Caco-2 (cell line): ENCODE measurements around the gene ABCB4. TPM values are rescaled to one million over a fixed set of nuclear protein-coding genes. Genes with fewer than 3 reads are reported as not detected.

ENCODE experiments used
- BruUV-seq: library from RNA; stranded (reverse); fragments of 400-500 nt; replicated peaks from 2 replicates; lab custom pipeline; 2021; lab: Mats Ljungman, UMichigan
- CTCF ChIA-PET: fragments of 300-600 bp; sonication (Branson Sonifier 250); formaldehyde crosslinking; loops from one replicate; lab custom pipeline; 2022; ENCODE audit warnings: antibody characterized with exemption; lab: Charles Lee
- POLR2A ChIA-PET: fragments of 300-600 bp; sonication (Branson Sonifier 250); formaldehyde crosslinking; loops from one replicate; lab custom pipeline; 2022; ENCODE audit warnings: antibody characterized with exemption; lab: Charles Lee
- DNase-seq, 2 experiments: peaks; one replicate each; pipeline versions ENCODE4 v3.0.0 to v3.0.0-alpha.2; 2020 to 2022
- H3K27me3 ChIP-seq: replicated peaks from 2 replicates; pipeline ENCODE4 v1.6.0; 2011; ENCODE audit warnings: low read length; ENCODE audit not compliant: control insufficient read depth, insufficient read depth
- H3K36me3 ChIP-seq: 2 replicates; pipeline ENCODE4 v1.5.1; 2011; ENCODE audit warnings: low read length; ENCODE audit not compliant: control insufficient read depth, insufficient read depth
- H3K4me1 ChIP-seq: fragments of 250-450 bp; sonication (Bioruptor Pico); 2 replicates; pipeline ENCODE4 v1.5.1; 2020; ENCODE audit warnings: mild to moderate bottlenecking
- H3K4me3 ChIP-seq: 2 replicates; pipeline ENCODE4 v1.5.1; 2011; ENCODE audit warnings: low read depth, mild to moderate bottlenecking, control low read depth, low read length
- H3K9me3 ChIP-seq: fragments of 250-450 bp; sonication (Bioruptor Pico); 2 replicates; pipeline ENCODE4 v1.5.1; 2020; ENCODE audit warnings: mild to moderate bottlenecking, moderate library complexity
- H3K27ac Mint-ChIP-seq: one replicate; pipeline ENCODE4 v1.8.0; 2022; ENCODE audit warnings: mixed read lengths; ENCODE audit not compliant: unreplicated experiment
- H3K27me3 Mint-ChIP-seq: one replicate; pipeline ENCODE4 v1.8.0; 2022; ENCODE audit warnings: mixed read lengths; ENCODE audit not compliant: insufficient read depth, unreplicated experiment
- H3K36me3 Mint-ChIP-seq: one replicate; pipeline ENCODE4 v1.8.0; 2022; ENCODE audit warnings: mild to moderate bottlenecking, mixed read lengths; ENCODE audit not compliant: insufficient read depth, unreplicated experiment
- H3K4me1 Mint-ChIP-seq: one replicate; pipeline ENCODE4 v1.8.0; 2022; ENCODE audit warnings: low read depth, mixed read lengths; ENCODE audit not compliant: unreplicated experiment
- H3K4me3 Mint-ChIP-seq: one replicate; pipeline ENCODE4 v1.8.0; 2022; ENCODE audit warnings: mild to moderate bottlenecking, moderate library complexity, mixed read lengths; ENCODE audit not compliant: unreplicated experiment
- H3K9me3 Mint-ChIP-seq: one replicate; pipeline ENCODE4 v1.8.0; 2022; ENCODE audit warnings: mixed read lengths; ENCODE audit not compliant: unreplicated experiment
- intact Hi-C: fragments of 100-400 bp; cut with micrococcal nuclease; formaldehyde crosslinking; loops from one replicate; pipeline ENCODE4 v1.10.0; 2022; ENCODE audit not compliant: unreplicated experiment
- total RNA-seq: library from RNA; stranded (reverse); gene quantifications from 2 replicates; pipeline ENCODE4 v1.2.3, GENCODE V29; 2022
- TF ChIP-seq, protein P1 (sequence below), 2 experiments: fragments of 200-600 bp in 1 of 2; IDR thresholded peaks; 1 replicate in 1 of 2; 2 replicates in 1 of 2; pipeline versions ENCODE4 v1.5.1 to v1.8.0; 2011 to 2022; ENCODE audit warnings: antibody characterized with exemption in 1 of 2, control low read depth in 1 of 2, inconsistent platforms in 1 of 2, low read depth in 1 of 2, low read length in 1 of 2, mild to moderate bottlenecking in 1 of 2, moderate library complexity in 1 of 2; ENCODE audit not compliant: insufficient read depth in 1 of 2, severe bottlenecking in 1 of 2, unreplicated experiment in 1 of 2

The ABCB4 gene
- total RNA-seq, 1 experiment from 2014 or later, result 0.18 TPM

DNA sequence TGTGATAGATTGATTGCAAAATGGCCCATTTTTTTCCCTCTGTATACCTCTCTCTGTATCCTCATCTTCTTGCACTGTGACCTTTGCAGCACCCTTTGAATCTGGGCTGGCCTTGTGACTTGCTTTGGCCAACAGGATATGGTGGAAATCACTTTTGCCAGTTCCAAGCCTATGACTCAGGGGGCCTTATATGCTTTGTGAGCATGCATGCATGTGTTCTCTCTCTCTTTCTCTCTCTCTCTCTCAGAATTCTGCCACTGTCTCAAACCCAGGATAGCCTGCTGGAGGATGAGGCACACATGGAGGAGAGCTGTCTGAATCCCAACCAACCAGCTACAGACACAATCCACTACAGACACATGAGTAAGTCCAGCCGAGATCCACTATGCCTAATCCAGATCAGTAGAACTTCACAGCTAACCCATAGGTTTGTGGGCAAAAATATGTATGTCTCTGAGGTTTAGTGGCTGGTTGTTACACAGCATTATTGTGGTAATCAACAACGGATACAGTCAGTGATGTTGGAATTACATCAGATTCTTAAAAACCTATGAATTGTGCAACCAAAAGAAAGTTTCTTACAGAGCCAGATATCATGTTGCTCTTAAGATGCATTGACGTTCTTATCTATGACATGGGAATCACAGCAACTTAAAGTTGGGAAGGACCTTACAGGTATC is 41.8 kb upstream of the ABCB4 start:
- H3K27me3 ChIP-seq, result no peaks in the 10 kb centered on the region
- H3K4me3 ChIP-seq, result no peak overlapping the region
- intact Hi-C loops, result no loop called here
- H3K9me3 ChIP-seq, result no peaks in the 10 kb centered on the region
- Mint-ChIP-seq H3K27ac (no peak overlapping the region), H3K9me3 (no peaks in the 10 kb centered on the region), H3K4me3 (no peak overlapping the region), H3K4me1 (no peaks in the 10 kb centered on the region), H3K36me3 (peaks cover 7% of the 10 kb centered on the region), H3K27me3 (no peaks in the 10 kb centered on the region)
- H3K36me3 ChIP-seq, result no peaks in the 10 kb centered on the region
- POLR2A ChIA-PET, result no interaction called here
- TF ChIP-seq, protein P1, sequence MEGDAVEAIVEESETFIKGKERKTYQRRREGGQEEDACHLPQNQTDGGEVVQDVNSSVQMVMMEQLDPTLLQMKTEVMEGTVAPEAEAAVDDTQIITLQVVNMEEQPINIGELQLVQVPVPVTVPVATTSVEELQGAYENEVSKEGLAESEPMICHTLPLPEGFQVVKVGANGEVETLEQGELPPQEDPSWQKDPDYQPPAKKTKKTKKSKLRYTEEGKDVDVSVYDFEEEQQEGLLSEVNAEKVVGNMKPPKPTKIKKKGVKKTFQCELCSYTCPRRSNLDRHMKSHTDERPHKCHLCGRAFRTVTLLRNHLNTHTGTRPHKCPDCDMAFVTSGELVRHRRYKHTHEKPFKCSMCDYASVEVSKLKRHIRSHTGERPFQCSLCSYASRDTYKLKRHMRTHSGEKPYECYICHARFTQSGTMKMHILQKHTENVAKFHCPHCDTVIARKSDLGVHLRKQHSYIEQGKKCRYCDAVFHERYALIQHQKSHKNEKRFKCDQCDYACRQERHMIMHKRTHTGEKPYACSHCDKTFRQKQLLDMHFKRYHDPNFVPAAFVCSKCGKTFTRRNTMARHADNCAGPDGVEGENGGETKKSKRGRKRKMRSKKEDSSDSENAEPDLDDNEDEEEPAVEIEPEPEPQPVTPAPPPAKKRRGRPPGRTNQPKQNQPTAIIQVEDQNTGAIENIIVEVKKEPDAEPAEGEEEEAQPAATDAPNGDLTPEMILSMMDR (IDR thresholded peaks at IDR 0.05; ENCODE audit: insufficient read depth in 1 of 2, low read depth in 1 of 2, low read length in 1 of 2, severe bottlenecking in 1 of 2, unreplicated experiment in 1 of 2), result no peak
- BruUV-seq, result no TSS peak
- H3K4me1 ChIP-seq, result no peaks in the 10 kb centered on the region
- CTCF ChIA-PET, result no interaction called here
- DNase-seq, result no peak

DNA sequence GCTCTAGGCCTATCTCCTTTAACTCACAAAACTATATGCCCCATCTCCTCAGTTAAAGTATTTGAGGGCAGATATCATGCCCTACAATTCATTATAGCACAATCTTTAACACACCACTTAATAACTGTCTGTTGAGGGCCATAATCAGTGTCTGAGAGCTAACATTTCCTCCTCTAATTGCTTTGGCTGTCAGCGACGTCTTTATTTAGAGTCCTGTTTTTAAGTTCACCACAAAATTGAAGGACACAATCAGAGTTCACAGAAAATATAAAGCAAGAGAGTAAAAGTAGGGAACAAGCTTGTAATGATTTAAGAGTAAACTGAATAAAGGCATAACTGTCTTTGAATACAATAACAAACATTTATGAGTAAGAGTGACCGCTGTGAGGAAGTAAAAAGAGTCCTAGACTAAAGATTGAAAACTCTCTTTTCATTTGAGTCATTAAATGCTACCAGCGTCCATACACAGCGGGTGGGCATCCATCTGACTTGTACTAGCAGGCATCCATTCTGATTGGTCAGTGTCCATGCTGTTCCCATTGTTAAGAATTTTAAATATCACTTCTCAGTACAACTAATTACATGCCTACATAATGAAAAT is 38.4 kb upstream of the ABCB4 start:
- Histone ChIP-seq H3K36me3 (no peaks in the 10 kb centered on the region), H3K4me3 (no peak overlapping the region), H3K27me3 (no peaks in the 10 kb centered on the region), H3K9me3 (no peaks in the 10 kb centered on the region), H3K4me1 (no peaks in the 10 kb centered on the region)
- Mint-ChIP-seq H3K27me3 (no peaks in the 10 kb centered on the region), H3K27ac (no peak overlapping the region), H3K36me3 (no peaks in the 10 kb centered on the region), H3K4me3 (no peak overlapping the region), H3K9me3 (no peaks in the 10 kb centered on the region), H3K4me1 (no peaks in the 10 kb centered on the region)
- CTCF ChIA-PET, result no interaction called here
- no peak for DNase-seq
- intact Hi-C loops, result no loop called here
- TF ChIP-seq, protein P1 (IDR thresholded peaks at IDR 0.05; ENCODE audit: insufficient read depth in 1 of 2, low read depth in 1 of 2, low read length in 1 of 2, severe bottlenecking in 1 of 2, unreplicated experiment in 1 of 2), result no peak
- POLR2A ChIA-PET, result no interaction called here
- no TSS peak for BruUV-seq

DNA sequence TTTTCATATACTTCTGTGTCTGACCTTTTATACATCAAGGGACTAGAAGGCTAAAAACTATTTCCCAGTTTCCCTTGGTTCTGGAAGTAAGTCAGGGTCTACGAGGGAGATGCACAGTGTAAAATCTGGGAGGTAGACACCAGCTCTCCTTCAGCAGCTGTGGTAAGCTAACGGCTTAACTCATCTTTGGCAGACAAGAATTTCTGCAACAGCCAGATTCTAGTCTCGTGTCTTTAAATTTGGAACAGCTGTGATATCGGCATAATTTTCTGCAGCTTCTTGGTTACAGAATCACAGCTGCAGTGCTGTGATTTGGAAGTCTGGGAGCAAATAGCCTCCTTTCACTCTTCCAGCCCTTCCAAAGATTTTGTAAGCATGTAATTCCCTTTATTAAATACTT is 37.4 kb upstream of the ABCB4 start:
- TF ChIP-seq, protein P1 (IDR thresholded peaks at IDR 0.05; ENCODE audit: insufficient read depth in 1 of 2, low read depth in 1 of 2, low read length in 1 of 2, severe bottlenecking in 1 of 2, unreplicated experiment in 1 of 2), result no peak
- Mint-ChIP-seq H3K27ac (no peak overlapping the region), H3K4me1 (no peaks in the 10 kb centered on the region), H3K27me3 (no peaks in the 10 kb centered on the region), H3K9me3 (no peaks in the 10 kb centered on the region), H3K4me3 (no peak overlapping the region), H3K36me3 (no peaks in the 10 kb centered on the region)
- DNase-seq, result no peak
- Histone ChIP-seq H3K4me1 (no peaks in the 10 kb centered on the region), H3K27me3 (no peaks in the 10 kb centered on the region), H3K4me3 (no peak overlapping the region), H3K9me3 (no peaks in the 10 kb centered on the region), H3K36me3 (no peaks in the 10 kb centered on the region)
- ChIA-PET CTCF (no interaction called here), POLR2A (no interaction called here)
- no TSS peak for BruUV-seq
- intact Hi-C loops, result no loop called here
